ENCODE measurements around the gene PRRX1. TPM values are rescaled to one million over a fixed set of nuclear protein-coding genes. Genes with fewer than 3 reads are reported as not detected.

PRRX1 gene
- total and polyA plus RNA-seq, 12 donors: 23.0 to 113 (median 97.7) TPM

GRCh38 chr1:170680428-170680827 lies 16.5 kb downstream of the PRRX1 start:
- H3K27me3 ChIP-seq: no peaks in the 10 kb centered on the region
- no peaks in the 10 kb centered on the region for H3K36me3 ChIP-seq
- intact Hi-C loops (cut with DNase I): no loop called here
- H3K4me3 ChIP-seq: no peak overlapping the region
- ATAC-seq (peak in 3 of 8 donors; percentile 7 to 80 (median 26)), DNase-seq (no peak)
- no peaks in the 10 kb centered on the region for H3K9me3 ChIP-seq
- TF ChIP-seq CTCF (IDR thresholded peaks at IDR 0.05): no peak
- WGBS, 2 donors: 54 to 61% methylated on average over 3 of the region's 3 CpGs
- H3K4me1 ChIP-seq: peaks cover 0 to 67% (median 28%) of the 10 kb centered on the region in 9 donors
- peak overlapping the region in 1 of 10 donors; percentile 5 for H3K27ac ChIP-seq

DNA sequence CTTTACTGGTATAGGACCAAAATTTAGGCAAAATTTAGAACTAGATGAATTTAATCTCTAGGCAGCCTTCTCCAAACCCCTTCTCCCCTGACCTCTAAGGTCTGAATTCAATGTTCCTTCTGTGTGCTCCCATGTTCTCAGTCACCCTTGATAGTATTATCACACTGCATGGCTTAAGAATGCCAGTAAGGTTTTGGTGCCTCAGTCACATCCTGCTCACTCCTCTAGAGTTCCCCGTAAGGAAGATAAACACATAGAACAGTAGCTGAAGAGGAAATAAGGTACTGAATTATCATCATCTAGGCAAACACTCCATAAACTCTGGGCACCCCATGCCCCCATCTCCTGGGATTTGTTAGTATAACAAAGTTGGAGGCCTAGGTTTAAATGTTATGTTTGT lies 18.2 kb downstream of the PRRX1 start:
- WGBS, 2 donors: 29 to 43% methylated on average over 1 of the region's 1 CpG
- Histone ChIP-seq H3K4me1 (peaks cover 0 to 54% (median 15%) of the 10 kb centered on the region in 9 donors), H3K9me3 (no peaks in the 10 kb centered on the region), H3K27me3 (no peaks in the 10 kb centered on the region), H3K27ac (peak overlapping the region in 2 of 10 donors; percentile 9 to 33), H3K36me3 (no peaks in the 10 kb centered on the region), H3K4me3 (no peak overlapping the region)
- TF ChIP-seq CTCF (IDR thresholded peaks at IDR 0.05): no peak
- peak in 2 of 8 donors; percentile 37 to 54 for ATAC-seq
- DNase-seq: no peak
- intact Hi-C loops (cut with DNase I): no loop called here

DNA sequence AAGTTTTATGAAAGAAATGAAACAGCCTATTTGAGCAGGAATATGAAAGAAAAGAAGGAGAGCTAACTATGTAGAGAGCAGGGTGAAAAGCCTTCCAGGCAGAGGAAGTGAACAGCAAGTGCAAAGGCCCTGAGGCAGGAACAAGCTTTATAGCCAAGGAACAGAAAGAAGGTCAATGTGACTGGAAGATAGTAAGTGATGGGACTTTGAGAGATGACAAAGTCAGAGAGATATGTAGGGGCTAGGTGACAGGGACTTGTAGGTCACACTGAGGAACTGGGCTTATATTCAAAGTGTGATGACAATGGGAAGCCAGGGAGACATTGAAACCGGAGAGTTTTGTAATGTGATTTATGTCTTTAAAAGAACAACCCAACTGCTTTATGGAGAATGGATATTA lies 18.9 kb downstream of the PRRX1 start:
- Histone ChIP-seq H3K36me3 (no peaks in the 10 kb centered on the region), H3K27ac (peak overlapping the region in 1 of 10 donors; percentile 9), H3K9me3 (no peaks in the 10 kb centered on the region), H3K4me1 (peaks cover 0 to 48% (median 21%) of the 10 kb centered on the region in 9 donors), H3K27me3 (no peaks in the 10 kb centered on the region), H3K4me3 (no peak overlapping the region)
- 69 to 89% methylated on average over 1 of the region's 1 CpG for WGBS, 2 donors
- DNase-seq: no peak
- no peak for TF ChIP-seq CTCF (IDR thresholded peaks at IDR 0.05)
- intact Hi-C loops (cut with DNase I): no loop called here
- ATAC-seq: no peak

GRCh38 chr1:170685166-170685565 lies 21.2 kb downstream of the PRRX1 start:
- peak in 1 of 8 donors; percentile 41 for ATAC-seq

More at GRCh38 chr1:170685166-170685565, 21.2 kb downstream of the PRRX1 start:
- WGBS, 2 donors: 66 to 80% methylated on average over 4 of the region's 4 CpGs
- H3K9me3 ChIP-seq: no peaks in the 10 kb centered on the region
- no peaks in the 10 kb centered on the region for H3K36me3 ChIP-seq
- peak overlapping the region in 2 of 10 donors; percentile 11 to 39 for H3K27ac ChIP-seq
- H3K4me1 ChIP-seq: peaks cover 0 to 57% (median 23%) of the 10 kb centered on the region in 9 donors
- intact Hi-C loops (cut with DNase I): no loop called here
- H3K4me3 ChIP-seq: no peak overlapping the region
- DNase-seq: no peak
- H3K27me3 ChIP-seq: no peaks in the 10 kb centered on the region
- TF ChIP-seq CTCF (IDR thresholded peaks at IDR 0.05): no peak

All from heart right ventricle (tissue), 16 donors.